WI38 (cell line): ENCODE measurements around the gene TRIM17.

Experiments used
- H3K4me3 ChIP-seq: 2 replicates; pipeline ENCODE4 v1.5.1; 2011; ENCODE audit warnings: low read depth, mild to moderate bottlenecking, control low read depth, low read length
- TF ChIP-seq, protein P1 (sequence below): IDR thresholded peaks from 2 replicates; pipeline ENCODE4 v1.5.1; 2012; ENCODE audit warnings: low read depth, mild to moderate bottlenecking, control low read depth, low read length

The TRIM17 gene

DNA sequence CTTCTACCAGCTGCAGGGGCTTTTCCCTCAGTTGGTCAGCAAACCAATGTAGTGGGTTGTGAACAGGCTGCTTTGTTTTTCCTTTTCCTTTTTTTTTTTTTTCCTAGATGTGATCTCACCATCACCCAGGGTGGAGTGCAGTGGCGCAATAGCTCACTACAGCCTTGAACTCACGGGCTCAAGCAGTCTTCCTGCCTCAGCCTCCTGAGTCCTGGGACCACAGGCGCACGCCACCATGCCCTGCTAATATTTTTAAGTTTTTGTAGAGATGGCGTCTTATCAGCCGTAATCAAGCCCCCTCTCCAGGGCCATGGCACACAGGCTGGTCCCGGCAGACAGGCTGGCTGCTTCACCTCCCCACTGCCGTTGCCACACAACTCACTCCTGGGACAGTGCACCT, 6.6 kb downstream of the TRIM17 start:
- no peak overlapping the region for H3K4me3 ChIP-seq
- TF ChIP-seq, protein P1, sequence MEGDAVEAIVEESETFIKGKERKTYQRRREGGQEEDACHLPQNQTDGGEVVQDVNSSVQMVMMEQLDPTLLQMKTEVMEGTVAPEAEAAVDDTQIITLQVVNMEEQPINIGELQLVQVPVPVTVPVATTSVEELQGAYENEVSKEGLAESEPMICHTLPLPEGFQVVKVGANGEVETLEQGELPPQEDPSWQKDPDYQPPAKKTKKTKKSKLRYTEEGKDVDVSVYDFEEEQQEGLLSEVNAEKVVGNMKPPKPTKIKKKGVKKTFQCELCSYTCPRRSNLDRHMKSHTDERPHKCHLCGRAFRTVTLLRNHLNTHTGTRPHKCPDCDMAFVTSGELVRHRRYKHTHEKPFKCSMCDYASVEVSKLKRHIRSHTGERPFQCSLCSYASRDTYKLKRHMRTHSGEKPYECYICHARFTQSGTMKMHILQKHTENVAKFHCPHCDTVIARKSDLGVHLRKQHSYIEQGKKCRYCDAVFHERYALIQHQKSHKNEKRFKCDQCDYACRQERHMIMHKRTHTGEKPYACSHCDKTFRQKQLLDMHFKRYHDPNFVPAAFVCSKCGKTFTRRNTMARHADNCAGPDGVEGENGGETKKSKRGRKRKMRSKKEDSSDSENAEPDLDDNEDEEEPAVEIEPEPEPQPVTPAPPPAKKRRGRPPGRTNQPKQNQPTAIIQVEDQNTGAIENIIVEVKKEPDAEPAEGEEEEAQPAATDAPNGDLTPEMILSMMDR, result no peak

DNA sequence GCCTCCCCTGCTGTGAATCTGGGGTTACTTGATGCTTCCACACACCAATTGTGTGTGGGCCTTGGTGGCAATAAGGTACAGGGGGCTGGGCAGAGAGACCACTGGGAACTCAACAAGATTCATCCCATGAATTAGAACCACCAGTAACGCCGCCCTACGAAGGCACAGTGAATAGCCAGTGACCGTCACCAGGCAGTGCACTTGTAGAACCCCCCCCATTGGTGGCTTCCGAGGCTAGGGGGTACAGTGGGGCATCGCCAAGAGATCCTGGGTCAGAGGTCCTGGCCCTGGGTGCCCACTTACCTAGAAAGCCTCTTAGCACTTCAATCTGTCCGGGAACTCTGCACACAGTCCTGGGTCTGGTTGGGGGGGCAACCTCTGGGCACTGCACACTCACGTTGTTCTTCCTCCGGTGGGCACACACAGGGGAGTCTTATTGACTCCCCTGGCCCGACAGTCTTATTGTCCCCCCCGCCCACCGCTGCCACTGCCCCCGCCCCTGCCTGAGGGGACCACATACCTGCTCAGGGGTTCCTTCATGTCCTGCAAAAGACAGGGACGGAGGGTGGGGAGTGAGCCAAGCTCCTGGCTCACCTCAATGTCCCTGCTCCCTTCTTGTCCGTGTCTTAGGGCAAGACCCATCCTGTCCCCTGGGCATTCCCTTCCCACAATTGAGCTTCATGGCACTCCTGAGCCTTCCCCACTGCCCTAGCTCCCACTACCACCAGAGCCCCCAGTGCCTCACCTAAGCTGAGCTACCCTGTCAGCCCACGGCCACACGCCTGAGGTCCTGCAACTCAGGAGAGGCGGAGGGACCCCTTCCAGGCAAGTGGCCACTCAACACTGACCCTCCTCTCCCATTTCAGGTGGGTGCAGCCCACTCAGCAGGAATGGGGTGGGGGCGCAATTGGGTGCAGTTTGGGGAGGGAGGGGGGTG, 7.5 kb downstream of the TRIM17 start:
- TF ChIP-seq, protein P1, result no peak
- no peak overlapping the region for H3K4me3 ChIP-seq

DNA sequence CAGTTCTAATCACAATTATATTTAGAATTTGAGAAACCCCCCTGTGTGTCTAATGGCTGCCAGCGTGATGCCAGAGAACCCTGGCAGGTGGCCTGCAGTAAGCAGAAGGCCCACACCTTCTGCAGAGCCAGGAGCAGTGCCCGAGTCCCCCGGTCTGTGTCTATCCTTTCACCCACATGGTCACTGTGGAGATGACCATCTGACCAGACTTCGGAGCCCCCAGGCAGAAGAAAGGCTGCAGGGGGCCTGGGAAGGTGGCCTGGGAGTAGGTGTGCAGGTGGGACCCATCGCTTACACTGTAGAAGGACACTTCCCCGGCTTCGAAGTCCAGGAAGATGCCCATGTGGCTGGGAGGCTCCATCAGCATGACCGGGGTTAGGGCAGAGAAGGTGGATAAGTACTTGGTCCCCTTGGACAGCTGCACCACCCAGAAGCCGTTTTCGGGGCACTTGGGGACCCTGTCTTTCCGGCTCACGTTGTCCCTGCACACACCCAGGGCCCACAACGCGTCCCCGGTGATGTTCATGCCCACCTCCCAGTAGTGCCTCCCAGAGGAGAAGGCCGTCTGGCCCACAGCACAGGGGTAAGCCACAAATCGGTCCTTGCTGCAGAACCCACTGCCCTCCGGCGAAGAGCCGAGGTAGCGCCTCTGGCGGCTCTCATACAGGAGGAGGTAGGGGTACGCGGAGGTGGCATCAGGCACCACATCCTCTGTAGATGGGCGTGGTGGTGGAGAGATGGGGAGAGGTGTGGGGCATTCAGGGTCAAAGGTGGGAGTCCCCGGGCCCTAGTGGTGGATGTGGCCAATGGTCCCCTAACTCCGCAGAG, 8.4 kb downstream of the TRIM17 start:
- H3K4me3 ChIP-seq, result peak overlapping the region; percentile 88
- TF ChIP-seq, protein P1, result no peak

DNA sequence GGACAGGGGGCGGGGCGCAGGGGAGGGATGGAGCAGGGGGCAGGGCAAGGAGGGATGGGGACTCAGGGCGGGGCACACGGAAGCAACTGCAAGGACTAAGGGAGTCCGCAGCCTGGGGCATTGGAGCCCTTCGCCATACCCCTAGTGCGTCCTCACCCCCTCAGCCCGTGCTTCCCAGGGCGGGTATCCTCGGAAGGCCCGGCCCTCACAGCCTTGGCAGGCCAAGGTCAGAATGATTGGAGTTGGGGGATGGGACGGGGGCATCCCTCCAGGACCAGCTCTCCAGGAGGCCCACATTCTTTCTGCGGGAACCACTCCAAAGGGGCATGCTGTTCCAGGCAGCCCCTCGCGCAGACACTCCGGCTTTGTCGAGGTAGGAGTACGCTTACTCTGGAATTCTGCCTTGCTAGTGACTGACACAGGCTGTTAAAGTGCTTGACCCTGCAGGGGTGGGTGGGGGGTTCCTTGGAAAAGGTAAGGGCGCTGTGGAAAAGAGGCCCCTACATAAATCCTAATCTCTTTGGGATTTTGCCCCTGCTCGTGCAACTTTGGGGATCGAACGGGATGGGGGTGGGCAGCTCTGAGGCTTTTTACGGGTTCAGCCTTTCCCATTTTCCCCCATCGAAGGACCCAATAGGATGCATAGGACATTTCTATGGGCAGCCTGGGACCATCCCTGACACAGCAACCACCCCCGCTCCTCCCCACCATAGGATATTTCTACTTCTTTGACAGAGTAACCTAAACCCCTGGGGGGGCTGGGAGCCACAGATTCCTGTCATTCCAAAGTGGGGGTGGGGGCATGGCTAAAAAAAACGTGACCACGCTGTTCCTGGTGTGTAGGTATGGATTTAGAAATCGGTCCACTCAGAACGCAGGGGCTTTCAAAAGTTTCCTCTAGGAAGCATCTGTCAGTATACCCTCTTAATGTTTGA, 9.3 kb downstream of the TRIM17 start:
- peak overlapping the region; percentile 88 for H3K4me3 ChIP-seq
- TF ChIP-seq, protein P1, result no peak

DNA sequence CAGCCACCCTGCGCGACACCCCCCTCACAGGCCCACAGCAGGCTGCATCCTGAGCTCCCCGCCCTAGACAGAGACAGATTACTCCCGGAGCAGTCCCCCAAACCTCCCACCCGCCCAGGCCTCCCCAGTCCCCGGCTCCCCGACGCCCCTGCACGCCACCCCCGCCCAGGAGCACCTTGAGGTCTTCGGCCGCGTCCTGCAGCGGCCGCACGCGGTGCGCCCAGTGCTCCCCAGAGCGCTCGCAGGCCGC, 10.8 kb downstream of the TRIM17 start:
- TF ChIP-seq, protein P1, result no peak
- peak overlapping the region; percentile 88 for H3K4me3 ChIP-seq

DNA sequence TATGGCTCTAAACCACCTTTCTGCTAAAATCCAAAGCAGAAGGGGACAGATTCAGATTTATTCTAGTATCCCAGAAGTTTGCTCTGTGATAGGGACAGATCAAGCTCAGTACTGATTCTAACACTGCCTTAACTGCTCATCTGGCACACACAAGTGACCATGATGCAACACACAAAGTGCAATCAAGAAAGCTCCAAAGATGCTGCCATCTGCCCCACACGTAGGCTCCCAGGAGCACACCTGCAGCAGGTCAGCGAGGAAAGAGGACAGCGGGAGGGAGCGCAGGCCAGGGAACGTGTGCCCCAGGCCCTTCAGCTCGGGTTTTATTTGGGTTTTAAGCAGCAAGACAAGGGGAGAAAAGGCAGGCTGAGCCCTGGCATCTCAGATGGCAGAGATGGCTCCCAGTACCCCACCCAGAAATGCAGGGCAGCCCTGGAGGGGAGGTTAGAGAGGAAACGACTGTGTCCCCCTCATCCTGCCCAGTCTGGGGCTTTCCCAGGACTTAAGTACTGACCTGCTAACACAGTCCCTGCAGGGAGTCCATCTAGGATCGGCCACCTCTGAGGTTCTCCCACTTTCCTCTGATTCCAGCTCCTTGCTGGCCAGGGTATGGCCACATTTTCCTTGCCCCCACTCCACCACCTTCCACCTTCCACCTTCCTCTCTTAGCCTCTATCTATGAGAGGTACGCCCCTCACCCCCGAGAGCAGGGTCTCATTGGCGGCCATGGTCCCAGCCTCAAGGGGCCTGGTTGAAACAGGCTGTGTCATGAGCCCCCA, 11.3 kb downstream of the TRIM17 start:
- peak overlapping the region; percentile 88 for H3K4me3 ChIP-seq
- TF ChIP-seq, protein P1, result no peak
